AG04450 (cell line): Measurements from ENCODE around the gene GLT8D1. TPM values are rescaled to one million over a fixed set of nuclear protein-coding genes. Genes with fewer than 3 reads are reported as not detected.

ENCODE experiments used
- CTCF ChIA-PET: fragments of 300-600, 350-600 bp; formaldehyde crosslinking; extraction: SDS; loops from one replicate; lab custom pipeline; 2022; ENCODE audit warnings: antibody characterized with exemption, inconsistent platforms; lab: Charles Lee
- POLR2A ChIA-PET: fragments of 350-600 bp; formaldehyde crosslinking; extraction: SDS; loops from one replicate; lab custom pipeline; 2021; ENCODE audit warnings: antibody characterized with exemption, inconsistent platforms; lab: Yijun Ruan, JAX
- DNase-seq: peaks from one replicate; pipeline ENCODE4 v3.0.0-alpha.2; 2011; ENCODE audit warnings: low read depth, low spot score
- H3K27ac ChIP-seq: one replicate; pipeline ENCODE4 v1.5.1; 2012; ENCODE audit warnings: low read depth, low read length, control low read depth
- H3K27me3 ChIP-seq: one replicate; pipeline ENCODE4 v1.6.0; 2012; ENCODE audit warnings: low read length; ENCODE audit not compliant: control insufficient read depth, insufficient read depth
- H3K4me3 ChIP-seq: 2 replicates; pipeline ENCODE4 v1.5.1; 2011; ENCODE audit warnings: mild to moderate bottlenecking, low read depth, low read length, control low read depth
- H3K9me3 ChIP-seq: 2 replicates; pipeline ENCODE4 v1.5.1; 2012; ENCODE audit warnings: low read length; ENCODE audit not compliant: control insufficient read depth, insufficient read depth
- polyA plus RNA-seq: library from polyadenylated mRNA; depleted of rRNA; stranded (reverse); fragments of >200 nt; gene quantifications from 2 replicates; pipeline ENCODE4 v1.2.3, GENCODE V29; 2011
- TF ChIP-seq, protein P1 (sequence below): IDR thresholded peaks from 2 replicates; pipeline ENCODE4 v1.5.1; 2011; ENCODE audit warnings: low read depth, low read length, control low read depth, inconsistent platforms

Gene GLT8D1
- polyA plus RNA-seq, 1 experiment, result 147 TPM

DNA sequence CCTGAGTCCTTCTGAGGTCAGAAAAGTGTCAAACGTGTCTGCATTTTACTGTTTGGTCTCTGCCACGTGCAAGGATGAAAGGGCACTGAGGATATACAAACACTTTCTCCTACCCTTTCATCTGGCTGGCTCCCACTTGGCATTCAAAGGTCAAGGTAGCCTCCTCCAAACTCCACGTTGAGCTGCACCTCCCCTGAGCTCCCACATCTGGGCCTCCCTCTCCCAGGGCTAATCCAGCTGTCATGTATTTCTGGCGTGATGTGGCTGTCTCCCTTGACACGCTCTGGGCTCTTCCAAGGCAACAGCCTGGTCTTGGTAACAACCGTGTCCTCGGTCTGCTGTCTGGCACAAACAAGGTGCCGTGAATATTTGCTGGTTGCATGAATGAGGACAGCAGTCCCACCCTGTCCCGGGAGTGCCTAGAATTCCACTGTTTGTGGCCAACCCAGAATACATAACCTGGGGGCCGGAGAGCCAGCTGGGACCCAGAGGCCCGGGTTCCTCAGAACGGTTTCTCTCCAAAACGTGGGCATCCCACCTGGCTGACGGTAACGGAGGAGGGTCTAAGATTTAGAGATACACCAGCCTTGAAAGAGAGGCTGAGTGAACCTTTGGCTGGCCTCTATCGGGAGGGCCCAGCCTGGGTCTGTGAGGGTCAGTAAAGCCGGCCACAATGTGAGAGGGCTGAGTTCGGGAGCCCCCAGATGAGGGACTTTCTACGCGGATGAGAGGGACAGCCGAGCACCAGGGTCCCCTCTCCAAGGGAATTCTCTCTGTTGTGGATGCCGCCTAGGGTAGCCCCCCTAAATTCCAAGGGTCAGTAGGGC lies 767 bp downstream of the GLT8D1 start:
- peak overlapping the region; percentile 77 for H3K27ac ChIP-seq
- peak overlapping the region; percentile 98 for H3K4me3 ChIP-seq
- ChIA-PET CTCF (no interaction called here), POLR2A (interaction anchor here (0.6 to 1.3 kb wide), 7 partner anchors 16 to 169 kb away, joined by 3 to 4 read pairs (median 4); partner anchors contain the start of genes GNL3, NEK4, PBRM1 and UQCC5)
- TF ChIP-seq, protein P1, sequence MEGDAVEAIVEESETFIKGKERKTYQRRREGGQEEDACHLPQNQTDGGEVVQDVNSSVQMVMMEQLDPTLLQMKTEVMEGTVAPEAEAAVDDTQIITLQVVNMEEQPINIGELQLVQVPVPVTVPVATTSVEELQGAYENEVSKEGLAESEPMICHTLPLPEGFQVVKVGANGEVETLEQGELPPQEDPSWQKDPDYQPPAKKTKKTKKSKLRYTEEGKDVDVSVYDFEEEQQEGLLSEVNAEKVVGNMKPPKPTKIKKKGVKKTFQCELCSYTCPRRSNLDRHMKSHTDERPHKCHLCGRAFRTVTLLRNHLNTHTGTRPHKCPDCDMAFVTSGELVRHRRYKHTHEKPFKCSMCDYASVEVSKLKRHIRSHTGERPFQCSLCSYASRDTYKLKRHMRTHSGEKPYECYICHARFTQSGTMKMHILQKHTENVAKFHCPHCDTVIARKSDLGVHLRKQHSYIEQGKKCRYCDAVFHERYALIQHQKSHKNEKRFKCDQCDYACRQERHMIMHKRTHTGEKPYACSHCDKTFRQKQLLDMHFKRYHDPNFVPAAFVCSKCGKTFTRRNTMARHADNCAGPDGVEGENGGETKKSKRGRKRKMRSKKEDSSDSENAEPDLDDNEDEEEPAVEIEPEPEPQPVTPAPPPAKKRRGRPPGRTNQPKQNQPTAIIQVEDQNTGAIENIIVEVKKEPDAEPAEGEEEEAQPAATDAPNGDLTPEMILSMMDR, result no peak
- DNase-seq, result no peak
- H3K9me3 ChIP-seq, result no peaks in the 10 kb centered on the region
- no peaks in the 10 kb centered on the region for H3K27me3 ChIP-seq

DNA sequence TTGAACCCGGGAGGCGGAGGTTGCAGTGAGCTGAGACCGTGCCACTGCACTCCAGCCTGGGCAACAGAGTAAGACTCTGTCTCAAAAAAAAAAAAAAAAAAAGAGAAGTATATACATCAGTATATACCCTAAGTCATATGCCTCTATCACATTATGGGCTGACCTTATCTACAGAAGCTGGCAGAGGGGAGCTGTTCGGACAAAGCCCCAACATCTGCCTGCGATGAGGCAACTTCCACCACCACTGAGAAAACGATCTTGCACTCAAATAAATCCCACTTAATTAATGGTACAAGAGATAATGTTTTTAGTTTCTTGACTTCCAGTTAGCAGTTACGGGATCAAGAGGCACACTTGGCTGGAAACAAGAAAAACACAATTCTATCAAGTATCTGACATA lies 2.2 kb downstream of the GLT8D1 start:
- Histone ChIP-seq H3K9me3 (no peaks in the 10 kb centered on the region), H3K4me3 (no peak overlapping the region), H3K27ac (no peak overlapping the region), H3K27me3 (no peaks in the 10 kb centered on the region)
- ChIA-PET POLR2A (no interaction called here), CTCF (no interaction called here)
- TF ChIP-seq, protein P1, result no peak
- no peak for DNase-seq

DNA sequence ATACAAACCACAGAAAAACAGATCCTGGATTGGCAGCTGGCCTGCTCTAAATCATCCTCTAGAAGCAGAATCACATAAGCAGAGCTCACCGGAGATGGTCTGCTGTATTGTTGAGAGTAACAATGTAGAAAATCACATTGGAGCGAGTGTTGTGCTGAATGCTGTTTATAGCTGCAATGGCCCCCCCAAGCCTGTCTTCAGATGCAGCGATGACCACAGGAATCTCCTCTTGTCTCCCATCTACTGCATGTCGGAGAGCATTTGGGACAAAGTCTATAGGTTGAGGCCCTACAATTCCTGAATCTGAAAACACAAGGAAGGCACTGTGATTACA lies 8.0 kb downstream of the GLT8D1 start:
- POLR2A ChIA-PET, result no interaction called here
- H3K4me3 ChIP-seq, result no peak overlapping the region
- H3K27ac ChIP-seq, result no peak overlapping the region
- CTCF ChIA-PET, result interaction anchor here (0.6 kb wide), 1 partner anchor 373 kb away, joined by 4 read pairs; no protein-coding TSS in a partner anchor
- no peaks in the 10 kb centered on the region for H3K27me3 ChIP-seq
- TF ChIP-seq, protein P1, result no peak
- no peak for DNase-seq
- no peaks in the 10 kb centered on the region for H3K9me3 ChIP-seq

DNA sequence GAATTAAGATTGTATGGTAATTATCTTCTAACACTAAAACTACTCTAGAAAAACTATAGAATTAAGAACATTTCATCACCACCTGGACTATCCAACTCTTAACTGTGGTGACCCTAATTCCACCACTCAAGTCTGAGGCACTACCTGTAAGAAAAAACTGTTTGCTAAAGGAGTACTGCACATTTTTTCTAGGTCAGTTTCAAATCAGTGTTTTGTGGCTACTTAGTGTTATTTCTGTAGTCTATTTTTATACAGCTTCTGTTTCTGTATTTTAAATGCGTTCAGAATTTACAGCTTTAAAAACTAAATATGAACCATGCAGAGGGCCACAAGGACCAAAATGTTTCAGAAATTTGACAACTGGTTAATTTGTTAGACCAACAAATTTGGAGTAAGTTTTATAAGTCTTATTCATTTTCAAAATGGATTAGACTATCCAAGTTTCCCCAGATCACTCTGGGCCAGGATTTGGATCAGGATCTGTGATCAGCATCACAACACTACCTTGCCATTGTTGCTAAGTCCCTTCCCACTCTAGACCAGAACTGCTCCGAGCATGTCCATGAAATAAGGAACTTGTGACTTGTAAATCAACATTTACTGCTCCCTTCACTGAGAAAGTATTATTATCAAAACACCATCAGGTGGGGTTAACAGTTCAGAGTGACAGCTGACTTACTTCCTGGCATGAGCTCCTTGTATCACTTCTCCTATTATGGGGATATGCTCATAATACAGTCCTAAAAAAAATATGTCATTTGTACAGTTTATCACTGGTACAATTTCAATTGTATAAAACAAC lies 8.6 kb downstream of the GLT8D1 start:
- H3K27me3 ChIP-seq, result no peaks in the 10 kb centered on the region
- no peak for DNase-seq
- no peak overlapping the region for H3K27ac ChIP-seq
- H3K9me3 ChIP-seq, result no peaks in the 10 kb centered on the region
- no peak overlapping the region for H3K4me3 ChIP-seq
- CTCF ChIA-PET, result interaction anchor here (0.6 kb wide), 1 partner anchor 373 kb away, joined by 4 read pairs; no protein-coding TSS in a partner anchor
- TF ChIP-seq, protein P1, result no peak
- POLR2A ChIA-PET, result interaction anchor here (1.0 kb wide), 1 partner anchor 10 kb away, joined by 3 read pairs; no protein-coding TSS in a partner anchor
